ENCODE data around the gene REM1.
"Not testable (repeated sequence)": the region's sequence is repeated elsewhere in the genome, so short reads cannot be mapped to it uniquely, and the experiment has no call there.

REM1 gene, protein sequence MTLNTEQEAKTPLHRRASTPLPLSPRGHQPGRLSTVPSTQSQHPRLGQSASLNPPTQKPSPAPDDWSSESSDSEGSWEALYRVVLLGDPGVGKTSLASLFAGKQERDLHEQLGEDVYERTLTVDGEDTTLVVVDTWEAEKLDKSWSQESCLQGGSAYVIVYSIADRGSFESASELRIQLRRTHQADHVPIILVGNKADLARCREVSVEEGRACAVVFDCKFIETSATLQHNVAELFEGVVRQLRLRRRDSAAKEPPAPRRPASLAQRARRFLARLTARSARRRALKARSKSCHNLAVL

DNA sequence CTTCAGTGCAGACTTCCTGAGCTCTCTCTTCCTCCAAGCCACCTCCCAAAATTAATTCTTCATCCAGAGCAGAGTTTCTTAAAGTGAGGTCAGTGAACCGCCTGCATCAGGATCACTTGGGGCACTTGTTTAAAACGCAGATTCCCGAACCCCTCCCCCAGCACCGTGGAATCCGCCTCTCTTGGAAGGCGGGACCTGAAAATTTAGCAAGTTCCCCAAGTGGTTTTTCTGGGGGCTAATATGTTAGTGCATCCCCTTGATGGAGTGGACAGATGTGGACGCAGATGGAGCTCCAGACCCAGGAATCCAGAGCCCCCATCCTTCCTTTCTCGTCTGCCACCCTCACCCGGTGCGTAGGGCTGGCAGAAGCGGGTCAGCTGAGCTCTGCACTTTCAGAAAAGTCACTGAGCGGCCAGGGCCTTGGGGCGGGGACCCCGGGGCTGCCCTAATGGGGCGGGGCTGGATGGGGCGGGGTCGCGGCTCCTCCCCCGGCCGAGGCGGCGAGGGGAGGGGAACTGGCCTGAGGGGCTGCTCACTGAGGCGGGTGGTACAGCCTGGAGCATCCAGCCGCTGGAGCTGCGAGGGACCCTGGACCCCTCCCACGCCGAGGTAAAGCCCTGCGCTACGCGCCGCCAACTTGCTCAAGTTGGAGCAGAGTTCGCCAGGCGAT, at the start of gene REM1, which contains the start of gene DEFB124:
REM1 (plus strand) TSS at position 531 of the 670 bp plus-strand sequence. CDS start 1,158 bp downstream, outside the sequence.
DEFB124 (minus strand) TSS at position 370 of the 670 bp plus-strand sequence. CDS start 2,114 bp downstream, outside the sequence.
- no peak for DNase-seq (ENCODE audit: low spot score)

DNA sequence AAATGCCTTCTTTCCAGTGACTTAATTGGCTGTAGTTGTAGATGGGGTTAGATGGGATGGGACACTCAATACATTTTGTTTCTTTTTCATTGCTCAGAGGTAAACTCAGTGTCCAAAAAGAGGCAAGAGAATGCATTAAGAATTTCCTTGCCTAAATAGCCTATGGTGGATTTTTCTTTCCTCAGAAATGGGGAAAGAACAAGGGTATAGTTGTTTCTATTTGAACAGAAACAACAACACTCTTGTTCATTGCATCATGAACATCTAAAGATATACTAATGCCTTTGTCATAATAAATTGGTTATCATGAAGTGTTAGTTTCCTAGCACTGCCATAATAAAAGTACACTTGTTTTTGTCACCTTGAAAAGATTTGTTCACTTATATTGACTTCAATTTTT, 49.3 kb upstream of the REM1 start:
- no peak for DNase-seq (ENCODE audit: low spot score)

DNA sequence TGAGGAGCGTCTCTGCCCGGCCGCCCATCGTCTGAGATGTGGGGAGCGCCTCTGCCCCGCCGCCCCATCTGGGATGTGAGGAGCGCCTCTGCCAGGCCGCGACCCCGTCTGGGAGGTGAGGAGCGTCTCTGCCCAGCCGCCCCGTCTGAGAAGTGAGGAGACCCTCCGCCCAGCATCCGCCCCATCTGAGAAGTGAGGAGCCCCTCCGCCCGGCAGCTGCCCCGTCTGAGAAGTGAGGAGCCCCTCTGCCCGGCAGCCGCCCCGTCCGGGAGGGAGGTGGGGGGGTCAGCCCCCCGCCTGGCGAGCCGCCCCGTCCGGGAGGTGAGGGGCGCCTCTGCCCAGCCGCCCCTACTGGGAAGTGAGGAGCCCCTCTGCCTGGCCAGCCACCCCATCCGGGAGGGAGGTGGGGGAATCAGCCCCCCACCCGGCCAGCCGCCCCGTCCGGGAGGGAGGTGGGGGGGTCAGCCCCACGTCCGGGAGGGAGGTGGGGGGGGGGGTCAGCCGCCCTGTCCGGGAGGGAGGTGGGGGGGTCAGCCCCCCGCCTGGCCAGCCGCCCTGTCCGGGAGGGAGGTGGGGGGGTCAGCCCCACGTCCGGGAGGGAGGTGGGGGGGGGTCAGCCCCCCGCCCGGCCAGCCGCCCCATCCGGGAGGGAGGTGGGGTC, 48.1 kb upstream of the REM1 start:
- not testable (repeated sequence) for DNase-seq (ENCODE audit: low spot score)

DNA sequence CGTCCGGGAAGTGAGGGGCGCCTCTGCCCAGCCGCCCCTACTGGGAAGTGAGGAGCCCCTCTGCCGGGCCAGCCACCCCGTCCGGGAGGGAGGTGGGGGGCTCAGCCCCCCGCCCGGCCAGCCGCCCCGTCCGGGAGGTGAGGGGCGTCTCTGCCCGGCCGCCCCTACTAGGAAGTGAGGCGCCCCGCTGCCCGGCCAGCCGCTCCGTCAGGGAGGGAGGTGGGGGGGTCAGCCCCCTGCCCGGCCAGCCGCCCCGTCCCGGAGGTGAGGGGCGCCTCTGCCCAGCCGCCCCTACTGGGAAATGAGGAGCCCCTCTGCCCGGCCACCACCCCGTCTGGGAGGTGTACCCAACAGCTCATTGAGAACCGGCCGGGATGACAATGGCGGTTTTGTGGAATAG, 47.5 kb upstream of the REM1 start:
- DNase-seq (ENCODE audit: low spot score): not testable (repeated sequence)

DNA sequence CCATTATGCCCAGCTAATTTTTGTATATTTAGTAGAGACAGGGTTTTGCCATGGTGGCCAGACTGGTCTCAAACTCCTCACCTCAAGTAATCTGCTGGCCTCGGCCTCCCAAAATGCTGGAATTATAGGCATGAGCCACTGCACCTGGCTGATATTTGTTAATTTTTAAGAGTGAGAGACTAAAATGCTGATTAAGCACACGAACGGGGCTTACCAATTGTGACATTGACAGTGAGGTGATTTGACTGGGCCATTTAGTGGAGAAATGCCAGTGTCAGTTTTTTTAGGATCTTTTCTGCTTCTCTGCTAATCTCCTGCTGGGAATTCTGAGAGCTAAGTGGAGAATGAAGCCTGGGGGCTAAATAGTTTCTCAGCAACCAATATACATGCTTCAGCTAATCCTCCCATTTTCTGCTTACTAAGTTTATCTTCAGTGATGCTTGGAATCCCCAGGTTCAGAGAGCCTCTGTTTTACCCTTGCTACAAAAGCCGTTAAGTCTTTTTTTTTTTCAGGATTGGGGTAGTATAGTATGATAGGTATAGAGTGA, 44.4 kb upstream of the REM1 start:
- no peak for DNase-seq (ENCODE audit: low spot score)

DNA sequence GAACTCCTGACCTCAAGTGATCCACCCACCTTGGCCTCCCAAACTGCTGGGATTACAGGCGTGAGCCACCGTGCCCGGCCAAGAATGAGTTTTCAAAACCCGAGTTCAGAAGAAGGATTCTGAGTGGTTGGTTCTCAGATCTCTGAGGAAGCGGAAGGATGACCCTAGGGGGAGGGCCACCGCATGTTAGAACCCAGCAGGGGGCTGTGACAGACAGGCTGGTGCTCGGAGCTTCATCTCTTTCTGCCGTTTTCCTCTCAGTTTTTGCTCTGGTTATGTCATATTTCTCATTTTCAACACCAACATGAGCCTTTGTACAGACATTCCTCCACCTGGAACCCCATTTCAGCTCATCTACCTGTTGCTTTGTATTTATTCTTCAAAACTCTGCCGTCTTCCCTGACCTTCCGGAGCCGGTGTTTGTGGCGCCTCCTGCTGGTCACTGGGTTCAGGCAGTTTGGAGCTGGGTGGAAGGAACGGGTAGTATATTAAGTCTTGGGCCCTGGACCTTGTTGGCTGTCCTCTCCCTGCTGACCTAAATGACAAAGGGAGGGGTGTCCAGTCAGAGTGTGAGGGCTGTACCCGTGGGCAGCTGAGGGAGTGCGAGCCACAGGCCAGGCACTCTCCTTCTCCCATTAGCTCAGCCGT, 35.0 kb upstream of the REM1 start, which contains the start of gene DEFB123:
DEFB123 (plus strand) TSS at position 621 of the 648 bp plus-strand sequence. CDS start 67 bp downstream, outside the sequence.
- no peak for DNase-seq (ENCODE audit: low spot score)

DNA sequence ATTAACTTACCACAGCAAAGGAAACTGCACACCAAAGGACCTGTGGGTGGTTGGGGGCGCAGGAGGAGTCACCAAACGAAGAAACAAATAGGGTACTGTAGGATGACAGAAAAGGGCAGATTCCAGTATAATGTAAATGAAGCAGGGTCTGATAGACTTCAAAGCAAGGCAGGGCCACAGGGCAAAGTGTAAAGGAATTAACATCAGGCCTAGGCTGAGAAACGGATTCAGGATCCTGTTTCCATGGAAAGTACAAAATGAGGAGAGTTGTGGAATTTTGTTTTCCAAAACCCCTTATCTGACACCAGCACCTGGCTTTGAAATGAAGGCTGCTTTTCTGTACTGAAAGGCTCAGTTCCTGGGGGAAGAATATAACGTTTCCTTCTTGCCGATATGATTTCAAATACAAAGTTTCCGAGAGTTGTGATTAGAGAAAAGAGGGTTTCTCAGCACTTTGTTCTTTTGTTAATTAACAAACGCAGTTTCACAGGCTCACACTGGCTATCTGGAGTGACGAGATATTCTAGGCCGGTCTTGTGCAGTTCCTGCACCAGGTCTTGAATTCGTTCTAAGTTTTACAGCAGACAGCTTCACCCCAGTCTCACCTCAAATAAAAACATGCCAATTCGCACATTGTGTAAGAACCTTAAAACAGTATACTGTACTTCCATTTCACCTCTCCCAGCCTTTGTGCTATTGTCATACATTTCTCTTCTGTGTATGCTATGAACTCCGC, 28.8 kb upstream of the REM1 start:
- no peak for DNase-seq (ENCODE audit: low spot score)

DNA sequence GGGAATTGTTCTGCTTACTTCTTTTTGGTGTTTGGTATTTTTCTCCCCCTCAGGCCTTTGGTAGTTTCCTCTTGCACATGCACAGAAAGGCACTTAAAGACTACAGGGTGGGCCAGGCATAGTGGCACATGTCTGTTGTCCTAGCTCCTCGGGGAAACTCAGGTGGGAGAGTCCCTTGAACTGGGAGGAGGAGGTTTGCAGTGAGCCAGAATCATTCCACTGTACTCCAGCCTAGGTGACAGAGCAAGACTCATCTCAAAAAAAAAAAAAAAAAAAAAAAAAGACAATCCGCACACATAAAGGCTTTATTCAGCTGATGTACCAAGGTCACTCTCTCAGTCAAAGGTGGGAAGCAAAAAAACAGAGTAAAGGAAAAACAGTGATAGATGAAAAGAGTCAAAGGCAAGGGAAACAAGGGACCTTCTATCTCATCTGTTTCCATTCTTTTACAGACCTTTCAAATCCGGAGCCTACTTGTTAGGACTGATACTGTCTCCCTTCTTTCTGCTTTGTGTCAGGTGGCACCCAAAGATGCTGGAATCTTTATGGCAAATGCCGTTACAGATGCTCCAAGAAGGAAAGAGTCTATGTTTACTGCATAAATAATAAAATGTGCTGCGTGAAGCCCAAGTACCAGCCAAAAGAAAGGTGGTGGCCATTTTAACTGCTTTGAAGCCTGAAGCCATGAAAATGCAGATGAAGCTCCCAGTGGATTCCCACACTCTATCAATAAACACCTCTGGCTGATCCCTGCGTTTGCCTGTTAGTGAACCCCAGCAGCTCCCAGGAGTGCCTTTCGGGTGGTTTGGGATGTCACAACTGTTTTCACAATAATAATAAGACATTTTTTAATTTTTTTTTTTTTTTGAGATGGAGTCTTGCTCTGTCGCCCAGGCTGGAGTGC, 25.3 kb upstream of the REM1 start:
- no peak for DNase-seq (ENCODE audit: low spot score)

DNA sequence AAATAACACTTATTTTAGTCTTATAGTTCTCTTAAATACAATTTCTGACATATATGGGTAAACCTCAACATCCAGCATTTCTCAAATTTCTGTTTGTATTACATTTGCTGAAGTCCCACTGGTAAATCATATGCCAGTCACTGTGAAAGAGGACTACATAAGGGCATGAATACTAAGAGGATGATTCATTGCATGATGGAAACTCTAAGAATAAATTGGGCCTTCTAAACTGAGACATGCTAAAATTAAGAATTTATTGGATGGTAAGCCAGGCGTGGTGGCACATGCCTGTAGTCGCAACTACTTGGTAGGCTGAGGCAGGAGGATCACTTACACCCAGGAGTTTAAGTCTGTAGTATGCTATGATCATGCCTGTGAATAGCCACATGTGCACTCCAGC, 22.5 kb upstream of the REM1 start:
- DNase-seq (ENCODE audit: low spot score): no peak

DNA sequence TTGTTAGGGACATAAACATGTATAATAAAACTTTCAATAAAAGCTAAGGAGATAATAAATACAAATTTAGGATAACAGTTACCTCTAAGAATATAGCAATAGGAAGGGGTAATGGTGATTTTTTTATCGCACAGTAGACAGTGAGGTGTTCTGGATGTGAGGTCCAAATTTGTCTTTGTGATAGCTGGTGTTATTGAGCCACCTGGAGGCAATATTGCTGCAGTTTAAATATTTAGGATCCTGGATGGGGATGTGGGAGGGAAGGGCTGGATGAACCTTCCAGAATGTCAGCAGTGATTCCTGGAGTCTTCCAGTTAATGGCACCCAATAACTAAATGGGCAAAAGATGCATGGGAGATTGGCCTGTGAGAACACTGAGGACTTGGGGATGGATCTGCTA, 20.7 kb upstream of the REM1 start:
- peak; percentile 19 for DNase-seq (ENCODE audit: low spot score)

DNA sequence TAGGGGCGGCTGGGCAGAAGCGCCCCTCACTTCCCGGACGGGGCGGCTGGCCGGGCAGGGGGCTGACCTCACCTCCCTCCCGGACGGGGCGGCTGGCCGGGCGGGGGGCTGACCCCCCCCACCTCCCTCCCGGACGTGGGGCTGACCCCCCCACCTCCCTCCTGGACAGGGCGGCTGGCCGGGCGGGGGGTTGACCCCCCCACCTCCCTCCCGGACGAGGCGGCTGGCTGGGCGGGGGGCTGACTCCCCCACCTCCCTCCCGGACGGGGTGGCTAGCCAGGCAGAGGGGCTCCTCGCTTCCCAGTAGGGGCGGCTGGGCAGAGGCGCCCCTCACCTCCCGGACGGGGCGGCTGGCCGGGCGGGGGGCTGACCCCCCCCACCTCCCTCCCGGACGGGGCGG, 4.1 kb upstream of the REM1 start:
- DNase-seq (ENCODE audit: low spot score): not testable (repeated sequence)

DNA sequence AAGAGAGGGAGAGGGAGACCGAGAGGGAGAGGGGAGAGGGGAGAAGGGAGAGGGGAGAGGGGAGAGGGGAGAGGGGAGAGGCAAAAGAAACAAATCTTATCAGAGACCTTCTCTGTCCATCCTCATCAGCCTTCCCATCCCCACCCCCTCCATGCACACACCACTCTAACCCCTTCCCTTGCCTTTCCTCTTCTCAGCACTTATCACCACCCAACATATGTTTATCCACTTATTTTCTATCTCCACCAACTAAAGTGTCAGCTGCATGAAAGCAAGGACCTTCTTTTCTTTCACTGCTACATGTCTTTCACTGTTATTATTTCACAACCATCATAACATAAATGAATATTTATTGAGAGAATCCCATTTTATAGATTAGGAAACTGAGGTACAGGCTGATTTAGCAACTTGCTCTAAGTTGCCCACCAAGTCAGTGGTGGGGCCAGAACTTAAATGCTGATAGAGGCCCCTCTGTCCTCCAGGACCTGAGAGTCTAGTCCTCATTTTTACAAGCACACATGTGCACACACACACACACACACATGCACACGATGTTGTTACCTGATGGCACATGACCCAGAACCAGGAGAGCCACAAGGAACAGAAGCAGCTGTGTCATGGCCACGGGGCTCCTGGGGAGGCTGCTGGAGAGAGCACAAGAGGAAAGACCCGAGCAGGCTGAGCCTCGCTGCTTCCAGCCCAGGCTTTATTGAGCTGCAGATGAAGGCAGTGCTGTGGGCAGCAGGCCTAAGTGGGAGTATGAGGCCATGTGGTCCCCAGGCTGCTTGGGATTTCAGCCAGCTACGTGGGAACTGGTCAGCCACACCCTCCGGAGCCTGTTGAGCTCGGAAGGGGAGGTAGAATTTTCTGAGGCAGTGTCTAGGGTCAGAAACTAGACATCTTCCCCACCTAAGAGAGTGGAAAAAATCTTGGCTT, 2.4 kb upstream of the REM1 start:
- no peak for DNase-seq (ENCODE audit: low spot score)

DNA sequence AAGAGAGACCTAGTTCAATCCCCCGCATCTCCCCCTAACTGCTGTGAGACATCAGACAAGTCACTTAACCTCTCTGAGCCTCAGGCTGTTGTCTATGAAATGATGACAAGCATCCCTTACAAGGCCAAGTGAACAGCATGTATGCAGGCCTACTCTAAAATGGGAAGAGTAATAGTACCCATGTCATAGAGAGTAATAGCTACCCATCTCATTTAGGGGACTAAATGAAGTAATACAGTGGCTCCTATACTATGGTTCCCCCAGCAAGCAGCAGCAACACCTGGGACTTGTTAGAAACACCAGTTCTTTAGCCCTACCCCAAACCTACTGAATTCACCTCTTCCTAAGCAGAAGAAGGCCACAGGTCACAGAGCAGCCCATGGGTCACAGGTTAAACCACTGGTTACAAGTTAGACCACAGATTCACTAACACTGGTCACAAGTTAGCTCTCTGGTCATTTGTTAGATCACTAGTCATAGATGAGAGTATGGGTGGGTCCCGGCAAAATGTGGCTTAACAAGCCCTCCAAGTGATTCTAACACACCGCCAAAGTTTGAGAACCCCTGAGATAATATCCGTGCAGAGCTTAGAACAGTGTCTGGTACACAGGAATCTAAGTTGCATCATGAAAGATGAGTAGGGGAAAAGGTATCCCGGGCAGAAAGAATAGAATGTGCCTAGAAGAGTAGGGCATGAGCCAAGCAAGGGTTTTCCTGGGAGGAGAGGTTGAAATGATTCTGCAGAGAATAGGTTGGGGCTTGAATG, 1.6 kb upstream of the REM1 start:
- no peak for DNase-seq (ENCODE audit: low spot score)

DNA sequence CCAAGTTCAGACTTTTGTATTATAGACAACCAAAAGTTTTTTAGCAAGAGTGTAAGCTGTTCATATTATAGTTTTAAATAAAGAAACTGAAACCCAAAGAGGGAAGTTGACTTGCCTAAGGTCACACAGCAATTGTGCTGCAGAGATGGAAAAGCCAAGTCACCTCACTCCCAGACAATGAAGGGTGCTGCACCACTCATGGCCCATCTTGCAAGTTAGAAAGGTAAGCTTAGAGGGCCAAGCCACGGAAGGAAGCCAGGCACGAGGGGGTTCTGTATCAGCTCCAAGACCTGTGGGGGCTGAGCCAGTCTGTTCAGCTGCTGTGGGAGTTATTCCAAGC, 1.0 kb upstream of the REM1 start:
- no peak for DNase-seq (ENCODE audit: low spot score)

DNA sequence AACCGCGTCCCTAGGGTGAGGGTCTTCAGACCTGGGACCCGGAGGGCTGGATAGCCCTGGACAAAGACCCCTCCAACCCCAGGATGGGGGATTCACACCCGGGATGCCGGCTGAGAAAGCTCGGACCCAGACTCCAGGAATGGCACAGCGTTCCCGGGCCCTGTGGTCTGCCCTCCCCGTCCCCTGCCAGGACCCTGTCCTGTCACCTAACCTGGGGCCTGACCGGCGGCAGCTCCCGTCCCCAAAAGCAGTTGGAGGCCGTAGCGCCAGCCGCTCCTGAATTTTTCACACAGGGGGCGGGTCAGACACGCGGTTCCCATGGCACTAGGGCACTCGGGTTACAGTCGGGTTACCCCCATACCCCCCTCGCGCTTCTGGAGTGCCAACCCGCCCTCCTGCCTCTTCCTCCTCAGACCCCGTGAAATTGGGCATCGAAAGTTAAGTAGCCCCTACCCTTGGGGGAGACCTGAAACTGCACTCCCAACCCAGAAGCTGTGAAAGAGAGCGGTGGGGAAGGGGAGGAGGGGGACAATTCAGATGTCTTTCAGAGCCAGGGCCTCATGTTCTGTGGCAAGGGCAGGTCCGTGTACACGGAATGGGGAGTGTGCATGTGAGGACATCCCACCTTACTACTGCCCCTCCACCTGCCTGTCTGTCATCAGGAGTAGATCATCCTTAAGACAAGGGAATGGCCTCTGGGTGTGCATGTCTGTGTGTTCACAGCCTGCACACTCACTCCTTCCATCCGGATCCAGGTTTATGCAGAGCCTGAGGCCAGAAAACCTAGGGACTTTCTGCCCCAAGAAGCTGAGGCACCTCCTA, 595 bp downstream of the REM1 start:
- no peak for DNase-seq (ENCODE audit: low spot score)

DNA sequence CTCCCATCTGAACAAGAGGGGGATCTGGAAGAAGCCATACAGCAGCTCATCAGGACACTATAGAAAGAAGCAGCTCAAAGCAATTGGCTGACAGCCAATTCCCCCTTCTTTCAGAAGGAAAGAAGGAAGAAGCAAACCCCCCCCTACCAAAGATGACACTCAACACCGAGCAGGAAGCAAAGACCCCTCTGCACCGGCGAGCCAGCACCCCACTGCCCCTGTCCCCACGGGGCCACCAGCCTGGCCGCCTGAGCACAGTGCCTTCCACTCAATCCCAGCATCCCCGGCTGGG, 1.2 kb downstream of the REM1 start:
- no peak for DNase-seq (ENCODE audit: low spot score)

DNA sequence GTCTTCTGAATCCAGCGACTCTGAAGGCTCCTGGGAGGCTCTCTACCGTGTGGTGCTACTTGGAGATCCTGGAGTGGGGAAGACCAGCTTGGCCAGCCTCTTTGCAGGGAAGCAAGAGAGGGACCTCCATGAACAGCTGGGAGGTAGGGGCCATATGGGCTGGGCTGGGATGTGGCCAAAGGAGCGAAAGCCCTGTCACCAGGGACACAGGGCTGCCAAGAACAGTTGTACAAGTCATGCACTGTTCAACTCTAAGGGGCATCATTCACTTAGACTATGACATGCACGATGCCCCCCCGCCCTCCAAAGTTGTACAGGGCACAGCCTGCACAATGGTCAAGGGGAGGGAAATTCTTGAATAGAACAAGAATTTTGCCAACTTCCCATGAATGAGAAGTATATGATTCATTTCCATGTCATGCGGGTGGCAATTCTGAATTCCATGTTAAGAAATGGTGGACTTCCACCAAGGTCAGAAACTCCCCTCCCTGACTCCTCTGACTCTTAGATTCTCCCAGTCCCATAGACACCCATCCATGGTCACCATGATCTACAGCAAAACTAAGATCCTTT, 1.6 kb downstream of the REM1 start:
- peak; percentile 19 for DNase-seq (ENCODE audit: low spot score)

DNA sequence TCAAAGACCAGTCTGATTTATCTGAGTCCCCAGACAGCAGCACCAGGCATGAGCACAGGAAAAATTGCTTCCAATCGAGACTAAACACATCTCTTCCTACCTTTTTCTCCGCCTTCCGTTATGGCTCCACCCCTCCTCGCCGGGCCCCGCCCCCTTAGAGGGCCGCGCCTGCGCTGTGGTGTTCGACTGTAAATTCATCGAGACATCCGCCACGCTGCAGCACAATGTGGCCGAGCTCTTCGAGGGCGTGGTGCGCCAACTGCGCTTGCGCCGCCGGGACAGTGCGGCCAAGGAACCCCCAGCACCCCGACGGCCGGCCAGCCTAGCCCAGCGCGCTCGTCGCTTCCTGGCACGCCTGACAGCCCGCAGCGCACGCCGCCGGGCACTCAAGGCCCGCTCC, 8.9 kb downstream of the REM1 start:
- DNase-seq (ENCODE audit: low spot score): no peak
